Suprapubic skin (tissue), 4 donors: ENCODE data around the gene ARHGEF7. TPM values are rescaled to one million over a fixed set of nuclear protein-coding genes. Genes with fewer than 3 reads are reported as not detected.

Source experiments
- DNase-seq, 2 donors: peaks; one replicate each; pipeline ENCODE4 v3.0.0-alpha.2; 2019; ENCODE audit warnings: low spot score in 2 of 2
- H3K27ac ChIP-seq: fragments of 200-600 bp; sonication (generic); one replicate; pipeline ENCODE4 v1.5.1; 2019
- H3K27me3 ChIP-seq: fragments of 200-600 bp; sonication (generic); one replicate; pipeline ENCODE4 v1.5.1; 2019
- H3K36me3 ChIP-seq: fragments of 200-600 bp; sonication (generic); one replicate; pipeline ENCODE4 v1.5.1; 2019
- H3K4me1 ChIP-seq: fragments of 200-600 bp; sonication (generic); one replicate; pipeline ENCODE4 v1.5.1; 2019
- H3K4me3 ChIP-seq: fragments of 200-600 bp; sonication (generic); one replicate; pipeline ENCODE4 v1.5.1; 2019; ENCODE audit warnings: mild to moderate bottlenecking
- H3K9me3 ChIP-seq: fragments of 200-600 bp; sonication (generic); one replicate; pipeline ENCODE4 v1.5.1; 2019
- EP300 ChIP-seq: sonication (generic); formaldehyde crosslinking; IDR thresholded peaks from one replicate; pipeline ENCODE4 v1.6.1; 2017; ENCODE audit warnings: antibody characterized with exemption
- POLR2A ChIP-seq, 2 donors: fragments of 450-650 bp; IDR thresholded peaks; one replicate each; pipeline ENCODE4 v1.6.1; 2017; ENCODE audit warnings: antibody characterized with exemption in 2 of 2, mild to moderate bottlenecking in 2 of 2, moderate library complexity in 2 of 2
- POLR2AphosphoS5 ChIP-seq, 3 donors: sonication (generic); formaldehyde crosslinking; IDR thresholded peaks; one replicate each; pipeline ENCODE4 v1.6.1; 2017; ENCODE audit warnings: antibody characterized with exemption in 3 of 3
- WGBS: methylation state at CpG from one replicate; pipeline ENCODE4 v1.1.5; 2018; 5-methylcytosine and 5-hydroxymethylcytosine counted together
- total RNA-seq, 4 donors: library from RNA; depleted of rRNA; stranded (reverse); fragments of >200 nt; gene quantifications; one replicate each; pipeline ENCODE4 v1.1.0, GENCODE V29; 2016
- TF ChIP-seq, protein P1 (sequence below), 2 donors: fragments of 200-600 bp in 1 of 2; fragments of 450-650 bp in 1 of 2; sonication (generic) in 1 of 2; IDR thresholded peaks; one replicate each; pipeline ENCODE4 v1.5.1; 2016 to 2019; ENCODE audit warnings: antibody characterized with exemption in 2 of 2, mild to moderate bottlenecking in 1 of 2, moderate library complexity in 1 of 2

ARHGEF7 gene
- total RNA-seq, 4 donors from 2014 or later = 72.1 to 210 (median 99.6) TPM

DNA sequence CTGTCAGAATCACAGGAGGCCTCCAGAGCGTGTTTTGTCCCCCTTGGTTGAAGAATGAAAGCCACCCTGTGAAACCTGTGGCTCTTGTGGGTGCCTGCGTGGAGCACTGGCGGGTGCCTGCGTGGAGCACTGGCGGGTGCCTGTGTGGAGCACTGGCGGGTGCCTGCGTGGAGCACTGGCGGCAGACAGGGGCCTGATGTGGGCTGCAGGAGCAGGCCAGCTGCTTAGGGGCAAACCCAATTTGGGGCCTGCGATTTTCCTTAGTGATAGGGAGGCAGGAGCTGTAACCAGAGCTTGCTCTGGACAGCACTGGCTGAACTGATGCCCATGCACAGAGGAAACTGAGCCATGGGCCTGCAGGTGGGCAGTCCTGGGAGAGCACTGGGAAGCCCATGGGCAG is 24.3 kb downstream of the ARHGEF7 start:
- no peak overlapping the region for H3K27ac ChIP-seq
- no peak for DNase-seq
- H3K36me3 ChIP-seq = no peaks in the 10 kb centered on the region
- 100% methylated on average over 1 of the region's 9 CpGs for WGBS
- no peaks in the 10 kb centered on the region for H3K9me3 ChIP-seq
- no peaks in the 10 kb centered on the region for H3K4me1 ChIP-seq
- H3K4me3 ChIP-seq = no peak overlapping the region
- H3K27me3 ChIP-seq = peaks cover 5% of the 10 kb centered on the region
- TF ChIP-seq EP300 (no peak), POLR2A (IDR thresholded peaks at IDR 0.05) (no peak)

DNA sequence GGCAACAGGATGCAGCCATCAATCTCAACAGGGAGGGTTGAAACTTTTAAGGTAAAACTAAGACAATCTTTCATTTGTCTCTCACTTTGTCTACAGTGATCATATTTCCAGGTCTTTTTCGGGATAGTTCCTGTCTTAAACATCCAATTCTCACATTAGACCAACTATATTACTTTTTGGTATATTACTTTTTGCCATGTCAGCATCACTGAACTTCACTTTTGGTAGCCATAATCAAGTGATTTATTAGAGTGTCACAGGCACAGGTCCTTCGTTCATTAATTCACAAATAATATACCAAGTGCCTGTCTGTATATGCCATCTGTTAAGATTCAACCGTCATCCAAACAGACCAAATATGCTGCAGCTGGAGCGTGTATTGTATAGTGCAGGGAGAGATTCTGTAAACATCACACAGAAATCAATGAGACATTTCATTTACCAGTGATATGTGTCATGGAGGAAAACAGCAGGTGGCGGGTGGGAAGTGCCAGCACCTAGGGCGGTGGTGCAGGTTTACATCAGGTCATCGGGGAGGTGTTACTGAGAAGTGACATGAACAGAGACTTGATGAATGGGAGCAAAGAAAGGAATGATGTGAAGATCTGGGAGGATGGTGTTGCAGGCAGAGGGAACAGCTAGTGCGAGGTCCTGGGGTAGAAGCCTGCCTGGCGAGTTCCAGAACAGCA is 24.9 kb downstream of the ARHGEF7 start:
- no peak overlapping the region for H3K4me3 ChIP-seq
- H3K27ac ChIP-seq = no peak overlapping the region
- TF ChIP-seq, protein P1, sequence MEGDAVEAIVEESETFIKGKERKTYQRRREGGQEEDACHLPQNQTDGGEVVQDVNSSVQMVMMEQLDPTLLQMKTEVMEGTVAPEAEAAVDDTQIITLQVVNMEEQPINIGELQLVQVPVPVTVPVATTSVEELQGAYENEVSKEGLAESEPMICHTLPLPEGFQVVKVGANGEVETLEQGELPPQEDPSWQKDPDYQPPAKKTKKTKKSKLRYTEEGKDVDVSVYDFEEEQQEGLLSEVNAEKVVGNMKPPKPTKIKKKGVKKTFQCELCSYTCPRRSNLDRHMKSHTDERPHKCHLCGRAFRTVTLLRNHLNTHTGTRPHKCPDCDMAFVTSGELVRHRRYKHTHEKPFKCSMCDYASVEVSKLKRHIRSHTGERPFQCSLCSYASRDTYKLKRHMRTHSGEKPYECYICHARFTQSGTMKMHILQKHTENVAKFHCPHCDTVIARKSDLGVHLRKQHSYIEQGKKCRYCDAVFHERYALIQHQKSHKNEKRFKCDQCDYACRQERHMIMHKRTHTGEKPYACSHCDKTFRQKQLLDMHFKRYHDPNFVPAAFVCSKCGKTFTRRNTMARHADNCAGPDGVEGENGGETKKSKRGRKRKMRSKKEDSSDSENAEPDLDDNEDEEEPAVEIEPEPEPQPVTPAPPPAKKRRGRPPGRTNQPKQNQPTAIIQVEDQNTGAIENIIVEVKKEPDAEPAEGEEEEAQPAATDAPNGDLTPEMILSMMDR (IDR thresholded peaks at IDR 0.05) = no peak
- H3K9me3 ChIP-seq = no peaks in the 10 kb centered on the region
- H3K27me3 ChIP-seq = peaks cover 5% of the 10 kb centered on the region
- WGBS = 76% methylated on average over 9 of the region's 9 CpGs
- no peaks in the 10 kb centered on the region for H3K36me3 ChIP-seq
- H3K4me1 ChIP-seq = no peaks in the 10 kb centered on the region
- DNase-seq = no peak

DNA sequence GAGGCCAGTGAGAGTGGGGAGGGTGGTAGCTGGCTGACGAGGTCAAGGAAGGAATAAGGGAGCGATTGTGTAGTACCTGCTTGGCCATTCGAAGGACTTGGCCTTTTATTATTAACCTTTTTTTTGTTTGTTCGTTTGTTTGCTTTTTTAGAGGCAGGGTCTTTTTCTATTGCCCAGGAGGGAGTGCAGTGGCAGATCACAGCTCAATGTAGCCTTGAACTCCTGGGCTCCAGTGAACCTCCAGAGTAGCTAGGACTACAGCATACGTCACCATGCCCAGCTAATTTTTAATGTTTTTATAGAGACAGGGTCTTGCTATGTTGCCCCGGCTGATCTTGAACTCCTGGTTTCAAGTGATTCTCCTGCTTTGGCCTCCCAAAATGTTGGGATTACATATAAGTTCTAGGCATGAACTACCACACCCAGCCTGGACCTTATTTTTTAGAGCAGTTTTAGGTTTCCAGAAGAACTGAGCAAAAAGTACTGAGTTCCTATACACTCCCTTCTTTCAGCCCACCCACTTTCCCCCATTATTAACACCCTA is 25.5 kb downstream of the ARHGEF7 start:
- WGBS = 91% methylated on average over 6 of the region's 6 CpGs
- no peak for DNase-seq
- Histone ChIP-seq H3K27ac (no peak overlapping the region), H3K36me3 (no peaks in the 10 kb centered on the region), H3K4me1 (no peaks in the 10 kb centered on the region), H3K4me3 (no peak overlapping the region), H3K27me3 (peaks cover 5% of the 10 kb centered on the region), H3K9me3 (no peaks in the 10 kb centered on the region)
- TF ChIP-seq POLR2A (IDR thresholded peaks at IDR 0.05) (no peak), POLR2AphosphoS5 (IDR thresholded peaks at IDR 0.05) (no peak), EP300 (no peak)
- TF ChIP-seq, protein P1 (IDR thresholded peaks at IDR 0.05) = no peak

DNA sequence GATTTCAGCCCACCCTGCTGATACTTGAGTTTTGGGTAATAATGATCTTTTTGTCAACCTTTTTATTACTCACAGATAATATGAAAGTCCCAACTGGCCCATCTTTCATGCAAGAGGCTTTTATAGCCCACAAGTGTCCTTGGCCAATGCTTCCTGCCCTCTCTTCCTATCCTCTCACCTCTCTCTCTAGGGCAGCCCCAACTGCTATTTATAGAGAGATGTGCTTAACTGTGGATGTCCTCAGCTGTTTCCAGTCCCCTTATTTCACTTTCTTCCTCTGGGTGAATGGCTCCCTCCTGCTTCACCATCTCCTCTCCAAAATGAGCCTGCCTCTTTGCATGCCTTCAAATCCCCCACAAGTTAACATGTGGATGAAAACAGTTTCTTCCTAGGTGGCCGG is 27.4 kb downstream of the ARHGEF7 start:
- no peak overlapping the region for H3K4me3 ChIP-seq
- peaks cover 5% of the 10 kb centered on the region for H3K27me3 ChIP-seq
- no peak for DNase-seq
- WGBS = 73% methylated on average over 1 of the region's 1 CpG
- H3K36me3 ChIP-seq = no peaks in the 10 kb centered on the region
- TF ChIP-seq EP300 = no peak
- no peak for TF ChIP-seq POLR2AphosphoS5 (IDR thresholded peaks at IDR 0.05)
- TF ChIP-seq POLR2A (IDR thresholded peaks at IDR 0.05) = no peak
- TF ChIP-seq, protein P1 (IDR thresholded peaks at IDR 0.05) = no peak
- H3K9me3 ChIP-seq = no peaks in the 10 kb centered on the region
- no peak overlapping the region for H3K27ac ChIP-seq
- no peaks in the 10 kb centered on the region for H3K4me1 ChIP-seq

DNA sequence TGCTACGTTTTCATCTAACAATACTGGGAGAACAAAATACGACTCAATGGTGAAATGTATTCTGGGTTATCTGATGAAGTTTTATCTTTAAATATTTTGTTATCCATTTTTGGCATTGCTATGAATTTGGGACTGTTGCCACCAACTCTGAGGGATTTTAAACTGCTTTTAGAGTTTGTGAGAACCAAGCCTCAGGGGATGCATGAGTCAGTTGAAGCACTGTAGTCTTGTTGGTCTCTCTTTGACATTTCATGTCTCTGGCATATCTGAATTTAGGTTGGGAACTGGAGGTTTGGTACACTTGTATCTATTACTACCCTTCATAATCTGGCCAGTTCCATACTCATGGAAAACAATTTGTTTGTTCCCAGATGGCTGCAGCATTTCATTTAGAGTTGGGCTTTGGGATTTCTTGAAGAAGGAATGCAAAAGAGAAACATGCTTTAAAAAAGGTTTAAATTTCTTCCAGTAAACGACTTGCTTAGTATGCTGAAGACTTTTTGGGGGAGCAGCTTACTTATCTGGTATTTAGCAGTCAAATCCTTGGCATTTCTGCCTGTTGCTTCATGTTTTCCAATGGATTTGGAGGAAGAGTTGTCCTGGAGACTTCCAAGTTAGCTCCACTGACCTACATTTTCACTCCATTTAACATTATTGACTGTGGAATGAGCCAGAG is 28.9 kb downstream of the ARHGEF7 start:
- peaks cover 5% of the 10 kb centered on the region for H3K27me3 ChIP-seq
- no peak for DNase-seq
- H3K27ac ChIP-seq = no peak overlapping the region
- no peaks in the 10 kb centered on the region for H3K36me3 ChIP-seq
- TF ChIP-seq POLR2A (IDR thresholded peaks at IDR 0.05) (no peak), POLR2AphosphoS5 (IDR thresholded peaks at IDR 0.05) (no peak), EP300 (no peak)
- TF ChIP-seq, protein P1 (IDR thresholded peaks at IDR 0.05) = no peak
- no peaks in the 10 kb centered on the region for H3K4me1 ChIP-seq
- no peaks in the 10 kb centered on the region for H3K9me3 ChIP-seq
- no peak overlapping the region for H3K4me3 ChIP-seq
- WGBS = 29% methylated on average over 3 of the region's 3 CpGs
